Activated T-helper 1 cell treated with anti-CD3 and anti-CD28 coated beads, Interleukin-12 subunit alpha, Interleukin-12 subunit beta, Interleukin-2, Interleukin-4 antibody, amounts not matched to agents 30 ng/mL and 10 ng/mL and 1 ng/mL, durations not matched to agents 14 hours and 24 hours and 36 hours (primary cell): ENCODE data around the gene LYPLA2. TPM values are rescaled to one million over a fixed set of nuclear protein-coding genes. Genes with fewer than 3 reads are reported as not detected.

Experiments
- DNase-seq: peaks from one replicate; pipeline ENCODE4 v3.0.0; 2021; ENCODE audit warnings: low spot score
- H3K27ac Mint-ChIP-seq: one replicate; pipeline ENCODE4 v1.8.0; 2021; ENCODE audit warnings: mild to moderate bottlenecking, mixed read lengths
- H3K27me3 Mint-ChIP-seq: one replicate; pipeline ENCODE4 v1.8.0; 2022; ENCODE audit warnings: mild to moderate bottlenecking, moderate library complexity, mixed read lengths; ENCODE audit not compliant: insufficient read depth
- H3K36me3 Mint-ChIP-seq: one replicate; pipeline ENCODE4 v1.8.0; 2021; ENCODE audit warnings: low read depth, mixed read lengths
- H3K4me1 Mint-ChIP-seq: one replicate; pipeline ENCODE4 v1.8.0; 2021; ENCODE audit warnings: low read depth, mixed read lengths
- H3K4me3 Mint-ChIP-seq: one replicate; pipeline ENCODE4 v1.8.0; 2021; ENCODE audit warnings: mild to moderate bottlenecking, moderate library complexity, mixed read lengths
- H3K9me3 Mint-ChIP-seq: one replicate; pipeline ENCODE4 v1.8.0; 2021; ENCODE audit warnings: mixed read lengths
- intact Hi-C: fragments of 100-400 bp; cut with micrococcal nuclease; formaldehyde crosslinking; loops from one replicate; pipeline ENCODE4 v1.15.1; 2024
- total RNA-seq: library from RNA; stranded (reverse); gene quantifications from 2 replicates; pipeline ENCODE4 v1.2.3, GENCODE V29; 2022

LYPLA2 gene
- total RNA-seq, 1 donor from 2014 or later = 91.4 TPM

DNA sequence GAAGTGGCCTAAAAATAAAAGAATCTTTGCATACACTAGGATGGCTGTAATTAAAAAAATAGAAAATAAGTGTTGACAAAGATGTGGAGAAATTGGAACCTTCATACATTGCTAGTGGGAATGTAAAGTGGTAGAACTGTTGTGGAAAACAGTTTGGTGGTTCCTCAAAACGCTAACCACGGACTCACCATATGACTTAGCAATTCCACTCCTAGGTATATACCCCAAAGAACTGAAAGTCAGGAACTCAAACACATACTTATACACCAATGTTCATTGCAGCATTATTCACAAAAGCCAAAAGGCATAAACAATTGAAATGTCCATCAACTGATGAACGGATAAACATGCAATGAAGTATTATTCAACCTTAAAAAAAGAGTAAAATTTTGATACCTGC is 45.1 kb downstream of the LYPLA2 start:
- no peaks in the 10 kb centered on the region for H3K36me3 Mint-ChIP-seq
- H3K4me1 Mint-ChIP-seq = peaks cover 14% of the 10 kb centered on the region
- no peak overlapping the region for H3K27ac Mint-ChIP-seq
- peaks cover 4% of the 10 kb centered on the region for H3K27me3 Mint-ChIP-seq
- intact Hi-C loops = no loop called here
- no peak overlapping the region for H3K4me3 Mint-ChIP-seq
- no peak for DNase-seq
- H3K9me3 Mint-ChIP-seq = no peaks in the 10 kb centered on the region

DNA sequence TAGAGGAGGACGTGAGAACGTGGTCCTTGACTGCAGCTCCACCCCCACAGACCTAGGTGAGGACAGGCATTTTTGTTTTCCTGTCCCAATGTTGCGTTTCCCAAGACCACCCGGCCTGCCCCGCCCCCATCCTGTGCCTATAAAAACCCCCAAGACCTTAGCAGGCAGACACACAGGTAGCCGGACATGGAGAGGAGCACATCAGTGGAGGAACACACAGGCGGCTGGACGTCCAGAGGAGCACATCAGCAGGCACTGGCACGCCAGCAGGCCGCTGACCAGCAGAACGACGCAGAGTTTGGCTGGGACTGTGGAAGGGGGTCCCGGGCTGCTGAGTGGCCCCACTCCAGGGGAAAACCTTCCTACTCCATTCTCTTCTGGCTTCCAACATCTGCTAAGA is 47.0 kb downstream of the LYPLA2 start:
- intact Hi-C loops = loop anchor here (1.0 kb wide), 3 partner anchors 13 to 78 kb away; partner anchors contain the start of genes FUCA1 and HMGCL
- no peaks in the 10 kb centered on the region for H3K9me3 Mint-ChIP-seq
- peaks cover 14% of the 10 kb centered on the region for H3K4me1 Mint-ChIP-seq
- peaks cover 10% of the 10 kb centered on the region for H3K27me3 Mint-ChIP-seq
- no peaks in the 10 kb centered on the region for H3K36me3 Mint-ChIP-seq
- no peak overlapping the region for H3K27ac Mint-ChIP-seq
- H3K4me3 Mint-ChIP-seq = peak overlapping the region; percentile 75
- DNase-seq = no peak

DNA sequence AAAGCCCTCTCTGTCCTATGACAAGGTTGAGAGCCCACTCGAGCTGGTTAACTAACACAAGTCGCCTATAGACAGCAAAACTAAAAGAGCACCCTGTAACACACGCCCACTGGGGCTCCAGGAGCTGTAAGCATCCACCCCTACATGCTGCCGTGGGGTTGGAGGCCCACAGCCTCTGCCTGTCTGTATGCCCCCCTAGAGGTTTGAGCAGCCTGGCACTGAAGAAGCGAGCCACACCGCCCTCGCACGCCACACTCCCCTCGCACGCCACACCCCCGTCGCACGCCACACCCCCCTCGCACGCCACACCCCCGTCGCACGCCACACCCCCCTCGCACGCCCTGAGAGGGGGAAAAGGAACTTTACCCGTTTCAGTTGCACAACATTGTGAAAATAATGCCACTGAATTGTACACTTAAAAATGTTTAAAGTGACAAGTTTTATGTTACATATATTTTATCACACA is 47.5 kb downstream of the LYPLA2 start:
- DNase-seq = peak; percentile 53
- H3K36me3 Mint-ChIP-seq = no peaks in the 10 kb centered on the region
- H3K27me3 Mint-ChIP-seq = peaks cover 10% of the 10 kb centered on the region
- H3K4me1 Mint-ChIP-seq = peaks cover 14% of the 10 kb centered on the region
- no peaks in the 10 kb centered on the region for H3K9me3 Mint-ChIP-seq
- H3K27ac Mint-ChIP-seq = no peak overlapping the region
- peak overlapping the region; percentile 75 for H3K4me3 Mint-ChIP-seq
- intact Hi-C loops = loop anchor here (1.0 kb wide), 3 partner anchors 13 to 78 kb away; partner anchors contain the start of genes FUCA1 and HMGCL

DNA sequence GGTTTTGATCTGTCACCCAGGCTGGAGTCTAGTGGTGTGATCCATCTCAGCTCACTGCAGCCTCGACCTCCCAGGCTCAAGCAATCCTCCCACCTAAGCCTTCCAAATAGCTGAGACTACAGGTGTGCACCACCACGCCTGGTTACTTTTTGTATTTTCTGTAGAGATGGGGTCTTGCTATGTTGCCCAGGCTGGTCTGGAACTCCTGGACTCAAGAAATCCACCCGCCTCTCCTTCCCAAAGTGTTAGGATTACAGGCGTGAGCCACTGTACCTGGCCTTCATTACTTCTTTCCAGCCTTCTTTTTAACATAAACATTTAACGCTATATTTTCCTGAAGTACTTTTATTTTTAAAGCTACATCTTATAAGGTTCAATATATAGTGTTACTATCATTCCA is 52.7 kb downstream of the LYPLA2 start:
- intact Hi-C loops = no loop called here
- DNase-seq = no peak
- peaks cover 6% of the 10 kb centered on the region for H3K27me3 Mint-ChIP-seq
- H3K4me3 Mint-ChIP-seq = no peak overlapping the region
- H3K9me3 Mint-ChIP-seq = peaks cover 8% of the 10 kb centered on the region
- no peak overlapping the region for H3K27ac Mint-ChIP-seq
- H3K4me1 Mint-ChIP-seq = peaks cover 2% of the 10 kb centered on the region
- H3K36me3 Mint-ChIP-seq = peaks cover 15% of the 10 kb centered on the region

Other genes starting within 250 kb of the LYPLA2 start
- gene ID3, start 231.6 kb upstream of the LYPLA2 start, total RNA-seq = 20.8 and 22.9 TPM in 2 replicates
- gene RPL11, start 99.3 kb upstream of the LYPLA2 start, total RNA-seq = 1,058 and 1,119 TPM in 2 replicates
- gene ELOA, start 47.7 kb upstream of the LYPLA2 start, total RNA-seq = 54.5 and 55.2 TPM in 2 replicates
- gene PITHD1, start 12.7 kb upstream of the LYPLA2 start, total RNA-seq = 83.2 and 83.4 TPM in 2 replicates
- gene GALE, start 9.6 kb downstream of the LYPLA2 start, total RNA-seq = 62.4 and 63.4 TPM in 2 replicates
- gene HMGCL, start 34.3 kb downstream of the LYPLA2 start, total RNA-seq = 18.5 and 19.9 TPM in 2 replicates
- gene FUCA1, start 77.1 kb downstream of the LYPLA2 start, total RNA-seq = 3.5 TPM in 2 replicates
- gene CNR2, start 122.2 kb downstream of the LYPLA2 start, total RNA-seq = not detected in 2 replicates
- gene PNRC2, start 168.7 kb downstream of the LYPLA2 start, total RNA-seq = 112 and 134 TPM in 2 replicates
- gene SRSF10, start 189.2 kb downstream of the LYPLA2 start, total RNA-seq = 238 and 243 TPM in 2 replicates